Tibial nerve (tissue), 4 donors: Measurements from ENCODE around the gene ZFAND6. TPM values are rescaled to one million over a fixed set of nuclear protein-coding genes. Genes with fewer than 3 reads are reported as not detected.
"Not testable (repeated sequence)": the region's sequence is repeated elsewhere in the genome, so short reads cannot be mapped to it uniquely, and the experiment has no call there.

ENCODE experiments used
- DNase-seq, 2 donors: peaks; one replicate each; pipeline ENCODE4 v3.0.0-alpha.2; 2019; ENCODE audit warnings: low spot score in 2 of 2
- H3K27ac ChIP-seq, 4 donors: fragments of 200-600 bp; sonication (generic) in 3 of 4; one replicate each; pipeline ENCODE4 v1.5.1; 2017 to 2019; ENCODE audit warnings: mild to moderate bottlenecking in 1 of 4
- H3K27me3 ChIP-seq, 2 donors: fragments of 200-600 bp; sonication (generic) in 1 of 2; one replicate each; pipeline versions ENCODE4 v1.5.1 to v1.6.0; 2017 to 2019
- H3K36me3 ChIP-seq, 3 donors: fragments of 200-600 bp; sonication (generic); one replicate each; pipeline ENCODE4 v1.5.1; 2018 to 2019
- H3K4me1 ChIP-seq, 4 donors: fragments of 200-600 bp; sonication (generic) in 3 of 4; one replicate each; pipeline ENCODE4 v1.5.1; 2017 to 2019
- H3K4me3 ChIP-seq, 4 donors: fragments of 200-600 bp; sonication (generic) in 3 of 4; one replicate each; pipeline ENCODE4 v1.5.1; 2017 to 2019; ENCODE audit warnings: mild to moderate bottlenecking in 1 of 4, moderate library complexity in 1 of 4
- H3K9me3 ChIP-seq, 4 donors: fragments of 200-600 bp; sonication (generic) in 3 of 4; one replicate each; pipeline ENCODE4 v1.5.1; 2017 to 2019
- CTCF ChIP-seq, 5 experiments: fragments of 200-600 bp in 3 of 5; fragments of 450-650 bp in 2 of 5; sonication (generic) in 3 of 5; IDR thresholded peaks; one replicate each; pipeline ENCODE4 v1.5.1; 2016 to 2019; ENCODE audit warnings: antibody characterized with exemption in 5 of 5, mild to moderate bottlenecking in 3 of 5, moderate library complexity in 2 of 5
- EP300 ChIP-seq, 2 donors: sonication (generic); formaldehyde crosslinking; IDR thresholded peaks; one replicate each; pipeline ENCODE4 v1.6.1; 2017; ENCODE audit warnings: antibody characterized with exemption in 2 of 2, mild to moderate bottlenecking in 1 of 2
- POLR2A ChIP-seq, 2 donors: fragments of 450-650 bp; IDR thresholded peaks; one replicate each; pipeline ENCODE4 v1.6.1; 2017; ENCODE audit warnings: antibody characterized with exemption in 2 of 2, mild to moderate bottlenecking in 2 of 2, moderate library complexity in 2 of 2
- WGBS, 2 donors: methylation state at CpG; one replicate each; pipeline ENCODE4 v1.1.5; 2018; 5-methylcytosine and 5-hydroxymethylcytosine counted together
- total RNA-seq, 4 donors: library from RNA; depleted of rRNA; stranded (reverse); fragments of >200 nt; gene quantifications; one replicate each; pipeline ENCODE4 v1.1.0, GENCODE V29; 2016

Gene ZFAND6
- total RNA-seq, 4 donors from 2014 or later: 68.6 to 126 (median 88.2) TPM

GRCh38 chr15:80093854-80094418, 34.5 kb downstream of the ZFAND6 start:
- Histone ChIP-seq H3K27ac (no peak overlapping the region), H3K4me3 (no peak overlapping the region), H3K36me3 (peaks cover 0 to 2% (median 0%) of the 10 kb centered on the region in 3 donors), H3K9me3 (no peaks in the 10 kb centered on the region), H3K4me1 (peaks cover 0 to 20% (median 0%) of the 10 kb centered on the region in 4 donors), H3K27me3 (no peaks in the 10 kb centered on the region)
- no peak for TF ChIP-seq POLR2A (IDR thresholded peaks at IDR 0.05)
- no peak for TF ChIP-seq CTCF (IDR thresholded peaks at IDR 0.05)
- TF ChIP-seq EP300 (IDR thresholded peaks at IDR 0.05): no peak
- no peak for DNase-seq
- 72 to 78% methylated on average over 5 of the region's 5 CpGs for WGBS, 2 donors

- H3K36me3 ChIP-seq: peaks cover 0 to 2% (median 0%) of the 10 kb centered on the region in 3 donors
- no peak for TF ChIP-seq CTCF (IDR thresholded peaks at IDR 0.05)
- TF ChIP-seq EP300 (IDR thresholded peaks at IDR 0.05): no peak
- TF ChIP-seq POLR2A (IDR thresholded peaks at IDR 0.05): no peak
- no peak overlapping the region for H3K4me3 ChIP-seq
- peaks cover 0 to 30% (median 0%) of the 10 kb centered on the region in 4 donors for H3K4me1 ChIP-seq
- WGBS, 2 donors: 63 to 70% methylated on average over 4 of the region's 4 CpGs
- DNase-seq: no peak
- no peak overlapping the region for H3K27ac ChIP-seq
- H3K27me3 ChIP-seq: no peaks in the 10 kb centered on the region
- H3K9me3 ChIP-seq: no peaks in the 10 kb centered on the region
Measured at GRCh38 chr15:80095511-80095910, 36.0 kb downstream of the ZFAND6 start.

- Histone ChIP-seq H3K36me3 (peaks cover 0 to 2% (median under 1%) of the 10 kb centered on the region in 3 donors), H3K27ac (no peak overlapping the region), H3K4me1 (peaks cover 0 to 30% (median 0%) of the 10 kb centered on the region in 4 donors), H3K27me3 (no peaks in the 10 kb centered on the region), H3K4me3 (no peak overlapping the region), H3K9me3 (no peaks in the 10 kb centered on the region)
- DNase-seq: no peak
- 81 to 89% methylated on average over 3 of the region's 3 CpGs for WGBS, 2 donors
- TF ChIP-seq POLR2A (IDR thresholded peaks at IDR 0.05): no peak
- TF ChIP-seq EP300 (IDR thresholded peaks at IDR 0.05): no peak
- TF ChIP-seq CTCF (IDR thresholded peaks at IDR 0.05): no peak
Measured at GRCh38 chr15:80095969-80096368, 36.5 kb downstream of the ZFAND6 start.

GRCh38 chr15:80098341-80098740, 38.9 kb downstream of the ZFAND6 start:
- WGBS, 2 donors: 96 to 97% methylated on average over 1 of the region's 1 CpG
- DNase-seq: no peak
- Histone ChIP-seq H3K4me3 (no peak overlapping the region), H3K27ac (no peak overlapping the region), H3K27me3 (no peaks in the 10 kb centered on the region), H3K36me3 (peaks cover 0 to 6% (median 2%) of the 10 kb centered on the region in 3 donors), H3K4me1 (peaks cover 0 to 30% (median 0%) of the 10 kb centered on the region in 4 donors), H3K9me3 (no peaks in the 10 kb centered on the region)
- TF ChIP-seq EP300 (IDR thresholded peaks at IDR 0.05): no peak
- TF ChIP-seq CTCF (IDR thresholded peaks at IDR 0.05): no peak

GRCh38 chr15:80099241-80099640, 39.8 kb downstream of the ZFAND6 start:
- Histone ChIP-seq H3K4me3 (no peak overlapping the region), H3K36me3 (peaks cover 0 to 6% (median 0%) of the 10 kb centered on the region in 3 donors), H3K4me1 (peaks cover 0 to 30% (median 0%) of the 10 kb centered on the region in 4 donors), H3K27ac (no peak overlapping the region), H3K27me3 (no peaks in the 10 kb centered on the region), H3K9me3 (no peaks in the 10 kb centered on the region)
- DNase-seq: no peak
- 37 to 50% methylated on average over 3 of the region's 3 CpGs for WGBS, 2 donors
- TF ChIP-seq CTCF (IDR thresholded peaks at IDR 0.05) (no peak), POLR2A (IDR thresholded peaks at IDR 0.05) (no peak), EP300 (IDR thresholded peaks at IDR 0.05) (no peak)

- WGBS, 2 donors: 87 to 96% methylated on average over 6 of the region's 6 CpGs
- not testable (repeated sequence) for H3K9me3 ChIP-seq, H3K4me3 ChIP-seq, DNase-seq, H3K27me3 ChIP-seq, H3K36me3 ChIP-seq, H3K27ac ChIP-seq
- H3K4me1 ChIP-seq: peaks cover 0 to 30% (median 0%) of the 10 kb centered on the region in 4 donors
Measured at GRCh38 chr15:80099662-80100061, 40.2 kb downstream of the ZFAND6 start.
